ENCODE data around the gene GIPC1.

GRCh38 chr19:14545716-14546082 is 49.8 kb upstream of the GIPC1 start:
- TF ChIP-seq, protein P1, sequence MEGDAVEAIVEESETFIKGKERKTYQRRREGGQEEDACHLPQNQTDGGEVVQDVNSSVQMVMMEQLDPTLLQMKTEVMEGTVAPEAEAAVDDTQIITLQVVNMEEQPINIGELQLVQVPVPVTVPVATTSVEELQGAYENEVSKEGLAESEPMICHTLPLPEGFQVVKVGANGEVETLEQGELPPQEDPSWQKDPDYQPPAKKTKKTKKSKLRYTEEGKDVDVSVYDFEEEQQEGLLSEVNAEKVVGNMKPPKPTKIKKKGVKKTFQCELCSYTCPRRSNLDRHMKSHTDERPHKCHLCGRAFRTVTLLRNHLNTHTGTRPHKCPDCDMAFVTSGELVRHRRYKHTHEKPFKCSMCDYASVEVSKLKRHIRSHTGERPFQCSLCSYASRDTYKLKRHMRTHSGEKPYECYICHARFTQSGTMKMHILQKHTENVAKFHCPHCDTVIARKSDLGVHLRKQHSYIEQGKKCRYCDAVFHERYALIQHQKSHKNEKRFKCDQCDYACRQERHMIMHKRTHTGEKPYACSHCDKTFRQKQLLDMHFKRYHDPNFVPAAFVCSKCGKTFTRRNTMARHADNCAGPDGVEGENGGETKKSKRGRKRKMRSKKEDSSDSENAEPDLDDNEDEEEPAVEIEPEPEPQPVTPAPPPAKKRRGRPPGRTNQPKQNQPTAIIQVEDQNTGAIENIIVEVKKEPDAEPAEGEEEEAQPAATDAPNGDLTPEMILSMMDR (IDR thresholded peaks at IDR 0.05) = no peak
- TF ChIP-seq POLR2A (IDR thresholded peaks at IDR 0.05) = no peak
